ENCODE results near the gene PRKCZ. TPM values are rescaled to one million over a fixed set of nuclear protein-coding genes. Genes with fewer than 3 reads are reported as not detected.

The PRKCZ gene
- total RNA-seq, 2 donors from 2014 or later = 50.4 to 72.2 TPM

DNA sequence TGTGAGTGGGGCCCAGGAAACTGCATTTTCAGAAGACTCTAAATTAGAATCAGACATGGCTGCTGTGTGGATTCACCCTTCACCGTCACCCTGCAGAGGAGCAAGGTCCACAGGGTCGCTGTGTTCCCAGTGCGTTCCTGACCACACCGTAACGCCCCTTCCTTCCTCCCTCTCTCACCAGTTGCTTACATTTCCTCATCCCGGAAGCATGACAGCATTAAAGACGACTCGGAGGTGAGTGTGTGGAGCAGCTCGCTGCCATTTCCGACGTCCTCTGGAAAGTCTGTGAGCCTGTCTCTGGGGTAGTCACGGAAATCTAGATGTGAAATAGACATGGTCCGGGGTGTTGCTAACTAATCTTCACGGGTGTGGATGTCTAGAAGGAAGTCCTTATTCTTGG, 98.5 kb downstream of the PRKCZ start:
- H3K27me3 ChIP-seq = no peaks in the 10 kb centered on the region
- no peak for DNase-seq
- H3K36me3 ChIP-seq = no peaks in the 10 kb centered on the region
- H3K4me3 ChIP-seq = no peak overlapping the region
- H3K9ac ChIP-seq (ENCODE audit: low read depth in 2 of 2, low read length in 2 of 2) = peak overlapping the region in 1 of 2 donors; percentile 24
- no peaks in the 10 kb centered on the region for H3K9me3 ChIP-seq
- TF ChIP-seq, protein P1, sequence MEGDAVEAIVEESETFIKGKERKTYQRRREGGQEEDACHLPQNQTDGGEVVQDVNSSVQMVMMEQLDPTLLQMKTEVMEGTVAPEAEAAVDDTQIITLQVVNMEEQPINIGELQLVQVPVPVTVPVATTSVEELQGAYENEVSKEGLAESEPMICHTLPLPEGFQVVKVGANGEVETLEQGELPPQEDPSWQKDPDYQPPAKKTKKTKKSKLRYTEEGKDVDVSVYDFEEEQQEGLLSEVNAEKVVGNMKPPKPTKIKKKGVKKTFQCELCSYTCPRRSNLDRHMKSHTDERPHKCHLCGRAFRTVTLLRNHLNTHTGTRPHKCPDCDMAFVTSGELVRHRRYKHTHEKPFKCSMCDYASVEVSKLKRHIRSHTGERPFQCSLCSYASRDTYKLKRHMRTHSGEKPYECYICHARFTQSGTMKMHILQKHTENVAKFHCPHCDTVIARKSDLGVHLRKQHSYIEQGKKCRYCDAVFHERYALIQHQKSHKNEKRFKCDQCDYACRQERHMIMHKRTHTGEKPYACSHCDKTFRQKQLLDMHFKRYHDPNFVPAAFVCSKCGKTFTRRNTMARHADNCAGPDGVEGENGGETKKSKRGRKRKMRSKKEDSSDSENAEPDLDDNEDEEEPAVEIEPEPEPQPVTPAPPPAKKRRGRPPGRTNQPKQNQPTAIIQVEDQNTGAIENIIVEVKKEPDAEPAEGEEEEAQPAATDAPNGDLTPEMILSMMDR (IDR thresholded peaks at IDR 0.05) = no peak
- intact Hi-C loops (cut with DNase I) = no loop called here
- no peaks in the 10 kb centered on the region for H3K4me1 ChIP-seq
- no peak overlapping the region for H3K27ac ChIP-seq

DNA sequence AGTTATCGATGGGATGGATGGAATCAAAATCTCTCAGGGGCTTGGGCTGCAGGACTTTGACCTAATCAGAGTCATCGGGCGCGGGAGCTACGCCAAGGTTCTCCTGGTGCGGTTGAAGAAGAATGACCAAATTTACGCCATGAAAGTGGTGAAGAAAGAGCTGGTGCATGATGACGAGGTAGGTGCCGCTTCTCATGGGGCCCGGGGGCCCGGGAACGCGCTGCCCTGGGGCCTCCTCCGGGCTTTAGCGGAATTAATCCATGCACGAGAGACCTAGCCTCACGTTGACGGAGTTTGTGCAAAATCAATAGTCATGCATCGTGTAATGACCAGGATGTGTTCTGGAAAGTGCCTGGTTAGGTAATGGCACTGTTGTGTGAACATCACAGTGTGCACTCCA, 100.6 kb downstream of the PRKCZ start:
- intact Hi-C loops (cut with DNase I) = no loop called here
- DNase-seq = no peak
- Histone ChIP-seq H3K4me1 (no peaks in the 10 kb centered on the region), H3K36me3 (no peaks in the 10 kb centered on the region), H3K27me3 (no peaks in the 10 kb centered on the region), H3K27ac (no peak overlapping the region), H3K9ac (ENCODE audit: low read depth in 2 of 2, low read length in 2 of 2) (no peak overlapping the region), H3K4me3 (no peak overlapping the region), H3K9me3 (no peaks in the 10 kb centered on the region)
- TF ChIP-seq, protein P1 (IDR thresholded peaks at IDR 0.05) = no peak

DNA sequence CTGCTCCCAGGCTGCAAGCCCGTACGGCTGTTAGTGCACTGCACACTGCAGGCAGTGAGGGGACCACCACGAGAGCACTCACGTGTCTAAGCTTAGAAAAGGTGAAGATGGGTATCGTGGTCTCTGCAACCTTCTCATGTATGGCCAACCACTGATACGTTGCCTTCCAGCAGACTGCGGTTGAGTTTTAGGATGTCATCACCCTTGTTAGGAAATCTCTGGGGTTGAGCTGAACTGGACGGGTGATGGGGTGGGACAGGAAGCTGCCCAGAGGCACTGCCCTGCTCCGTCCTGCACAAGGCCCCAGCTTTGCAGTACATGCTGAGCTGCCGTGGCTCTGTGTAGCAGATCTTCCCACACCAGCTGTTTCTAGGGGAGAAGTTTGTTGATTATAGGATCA, 101.0 kb downstream of the PRKCZ start:
- Histone ChIP-seq H3K27me3 (no peaks in the 10 kb centered on the region), H3K4me3 (no peak overlapping the region), H3K27ac (no peak overlapping the region), H3K4me1 (no peaks in the 10 kb centered on the region), H3K9me3 (no peaks in the 10 kb centered on the region), H3K9ac (ENCODE audit: low read depth in 2 of 2, low read length in 2 of 2) (no peak overlapping the region), H3K36me3 (no peaks in the 10 kb centered on the region)
- TF ChIP-seq, protein P1 (IDR thresholded peaks at IDR 0.05) = no peak
- no peak for DNase-seq
- intact Hi-C loops (cut with DNase I) = no loop called here

DNA sequence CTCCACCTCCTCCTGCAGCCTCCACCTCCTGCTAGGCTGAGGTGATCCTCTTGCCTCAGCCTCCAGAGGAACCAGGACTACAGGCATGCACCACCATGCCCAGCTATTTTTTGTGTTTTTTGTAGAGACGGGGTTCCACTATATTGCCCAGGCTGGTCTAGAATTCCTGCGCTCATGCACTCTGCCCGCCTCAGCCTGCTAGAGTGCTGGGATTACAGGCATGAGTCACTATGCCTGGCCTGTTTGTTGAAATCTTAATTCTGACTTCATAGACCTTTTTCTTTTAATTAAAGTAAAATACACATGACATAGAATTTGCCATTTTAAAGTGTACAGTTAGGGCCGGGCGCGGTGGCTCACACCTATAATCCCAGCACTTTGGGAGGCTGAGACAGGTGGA, 101.7 kb downstream of the PRKCZ start:
- TF ChIP-seq, protein P1 (IDR thresholded peaks at IDR 0.05) = no peak
- no peaks in the 10 kb centered on the region for H3K36me3 ChIP-seq

DNA sequence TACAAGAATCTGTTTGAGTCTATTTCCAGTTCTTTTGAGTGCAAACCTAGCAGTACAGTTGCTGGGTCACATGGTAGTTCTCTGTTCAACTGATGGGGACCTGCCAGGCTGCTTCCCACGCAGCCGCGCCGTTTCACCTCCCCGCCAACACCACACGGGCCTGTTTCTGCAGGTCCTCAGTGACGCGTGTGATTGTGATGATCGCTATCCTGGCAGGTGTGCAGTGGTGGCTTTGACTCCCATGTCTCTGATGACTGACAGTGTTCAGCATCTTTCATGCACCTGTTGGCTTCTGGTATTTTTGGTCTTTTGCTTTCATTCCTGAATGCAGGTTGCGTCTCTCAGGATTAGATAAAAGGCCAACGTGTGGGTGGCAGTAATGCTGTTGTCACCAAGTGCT, 102.7 kb downstream of the PRKCZ start:
- Histone ChIP-seq H3K27ac (no peak overlapping the region), H3K4me1 (no peaks in the 10 kb centered on the region), H3K36me3 (no peaks in the 10 kb centered on the region), H3K4me3 (no peak overlapping the region), H3K9me3 (no peaks in the 10 kb centered on the region), H3K9ac (ENCODE audit: low read depth in 2 of 2, low read length in 2 of 2) (no peak overlapping the region), H3K27me3 (no peaks in the 10 kb centered on the region)
- DNase-seq = no peak
- intact Hi-C loops (cut with DNase I) = no loop called here
- TF ChIP-seq, protein P1 (IDR thresholded peaks at IDR 0.05) = no peak

More for the DNA sequence above, 101.7 kb downstream of the PRKCZ start:
- Histone ChIP-seq H3K4me1 (no peaks in the 10 kb centered on the region), H3K4me3 (no peak overlapping the region), H3K9ac (ENCODE audit: low read depth in 2 of 2, low read length in 2 of 2) (no peak overlapping the region), H3K27me3 (no peaks in the 10 kb centered on the region), H3K9me3 (no peaks in the 10 kb centered on the region), H3K27ac (no peak overlapping the region)
- intact Hi-C loops (cut with DNase I) = no loop called here
- DNase-seq = no peak

DNA sequence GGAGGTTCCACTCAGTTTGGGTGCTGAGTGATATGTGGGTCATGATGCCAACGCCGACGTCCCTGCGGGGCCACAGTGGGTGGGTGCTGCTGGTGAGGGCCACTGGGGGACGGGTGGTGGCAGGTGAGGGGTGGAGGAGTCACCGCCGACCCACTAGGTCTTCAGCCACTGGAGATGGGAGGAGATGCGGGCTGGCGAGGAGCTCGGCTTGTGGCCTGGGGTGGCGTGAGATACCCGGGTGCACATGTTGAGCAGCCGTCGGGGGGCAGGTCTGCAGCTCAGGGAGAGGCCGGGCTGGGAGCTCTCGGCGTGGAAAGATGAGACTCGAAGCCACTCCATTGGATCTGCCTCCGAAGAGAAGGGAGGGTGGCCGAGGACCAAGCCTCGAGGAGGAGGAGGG, 103.8 kb downstream of the PRKCZ start:
- Histone ChIP-seq H3K4me3 (no peak overlapping the region), H3K9me3 (no peaks in the 10 kb centered on the region), H3K4me1 (no peaks in the 10 kb centered on the region), H3K9ac (ENCODE audit: low read depth in 2 of 2, low read length in 2 of 2) (no peak overlapping the region), H3K27ac (no peak overlapping the region), H3K27me3 (no peaks in the 10 kb centered on the region), H3K36me3 (no peaks in the 10 kb centered on the region)
- intact Hi-C loops (cut with DNase I) = no loop called here
- TF ChIP-seq, protein P1 (IDR thresholded peaks at IDR 0.05) = no peak
- no peak for DNase-seq

All from colonic mucosa (tissue), 4 donors.